ENCODE results near the gene FASN.

GRCh38 chr17:82073446-82073845, 24.6 kb downstream of the FASN start:
- TF ChIP-seq POLR2AphosphoS5 (IDR thresholded peaks at IDR 0.05) = no peak
- no peak for TF ChIP-seq CTCF (IDR thresholded peaks at IDR 0.05)
